ENCODE data around the gene CALCOCO1.

- TF ChIP-seq CTCF (IDR thresholded peaks at IDR 0.05) (no peak), EP300 (IDR thresholded peaks at IDR 0.05) (no peak), POLR2AphosphoS5 (IDR thresholded peaks at IDR 0.05) (no peak), POLR2A (IDR thresholded peaks at IDR 0.05) (no peak)
Observed at GRCh38 chr12:53703756-53704155, 23.5 kb downstream of the CALCOCO1 start.
